Glutamatergic neuron (in vitro differentiated cells): ENCODE data around the gene TMEM140. TPM values are rescaled to one million over a fixed set of nuclear protein-coding genes. Genes with fewer than 3 reads are reported as not detected.

Experiments
- DNase-seq: peaks from one replicate; pipeline ENCODE4 v3.0.0; 2022
- H3K27ac Mint-ChIP-seq: one replicate; pipeline ENCODE4 v1.8.0; 2020; ENCODE audit warnings: mild to moderate bottlenecking, mixed read lengths, inconsistent platforms; ENCODE audit not compliant: unreplicated experiment
- H3K27me3 Mint-ChIP-seq: one replicate; pipeline ENCODE4 v1.8.0; 2020; ENCODE audit warnings: mild to moderate bottlenecking, moderate library complexity, mixed read lengths, inconsistent platforms; ENCODE audit not compliant: unreplicated experiment
- H3K36me3 Mint-ChIP-seq: one replicate; pipeline ENCODE4 v1.8.0; 2020; ENCODE audit warnings: mild to moderate bottlenecking, mixed read lengths, inconsistent platforms; ENCODE audit not compliant: unreplicated experiment
- H3K4me1 Mint-ChIP-seq: one replicate; pipeline ENCODE4 v1.8.0; 2020; ENCODE audit warnings: mild to moderate bottlenecking, low read depth, mixed read lengths, inconsistent platforms; ENCODE audit not compliant: unreplicated experiment
- H3K4me3 Mint-ChIP-seq: one replicate; pipeline ENCODE4 v1.8.0; 2020; ENCODE audit warnings: mild to moderate bottlenecking, mixed read lengths, inconsistent platforms; ENCODE audit not compliant: unreplicated experiment
- H3K9me3 Mint-ChIP-seq: one replicate; pipeline ENCODE4 v1.8.0; 2020; ENCODE audit warnings: mild to moderate bottlenecking, moderate library complexity, mixed read lengths, inconsistent platforms; ENCODE audit not compliant: unreplicated experiment
- long read RNA-seq: library from polyadenylated mRNA; unstranded; transcript quantifications from one replicate; pipeline ENCODE4 v2.0.0, GENCODE V29; 2020; ENCODE audit not compliant: unreplicated experiment
- total RNA-seq: library from RNA; stranded (reverse); fragmentation: NEBNext Ultra II Directional; extraction: Animal tissue kit (Norgen Biotek cat#: 25700); gene quantifications from one replicate; pipeline ENCODE4 v1.2.1, GENCODE V29; 2021; ENCODE audit not compliant: unreplicated experiment
- TF ChIP-seq, protein P1 (sequence below): fragments of 200-600 bp; sonication (generic); IDR thresholded peaks from one replicate; pipeline ENCODE4 v1.5.0; 2021; ENCODE audit not compliant: partially characterized antibody, unreplicated experiment

The TMEM140 gene
- not detected for total RNA-seq
- long read RNA-seq: 0 reads

DNA sequence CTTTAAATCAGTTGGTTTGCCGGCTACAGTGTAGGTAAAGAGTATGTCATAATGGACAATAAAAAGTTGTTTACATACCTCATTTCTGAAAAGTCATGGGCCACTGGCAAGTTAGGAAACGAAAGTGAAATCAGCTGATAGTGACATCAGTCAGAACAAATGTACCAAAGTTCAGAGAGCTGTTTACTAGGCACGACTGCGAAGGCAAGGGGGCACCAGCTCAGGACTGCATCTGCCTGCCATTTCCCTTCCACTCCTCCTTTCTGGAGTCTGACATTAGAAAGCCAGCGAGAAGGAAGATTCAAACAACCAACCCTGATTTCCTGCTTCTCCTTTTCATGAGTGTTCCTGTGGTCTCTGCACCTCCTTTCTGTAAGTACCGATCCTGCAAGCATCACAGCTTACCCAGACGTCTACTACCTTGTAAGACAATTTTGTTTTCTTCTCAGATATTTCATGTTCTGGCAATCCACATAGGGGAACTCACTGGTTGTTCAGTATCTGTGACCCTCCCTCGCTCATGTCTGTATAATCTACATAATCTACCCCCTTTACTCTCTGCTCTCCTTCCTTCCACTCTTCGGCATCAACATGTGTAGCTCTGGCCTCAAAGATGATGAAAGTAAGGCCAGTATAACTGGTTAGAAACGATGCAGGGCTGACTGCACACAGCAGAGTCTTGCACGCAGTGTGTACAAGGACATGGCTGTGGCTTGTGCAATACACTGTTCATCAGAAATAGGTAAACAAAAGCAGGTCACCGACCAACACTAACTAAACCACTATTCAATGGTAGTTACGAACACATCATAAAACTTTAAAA is at the start of gene TMEM140:
Gene TMEM140 (plus strand): TSS at position 174 of the 823 bp plus-strand sequence. CDS start 16,370 bp downstream, outside the sequence.
- H3K27ac Mint-ChIP-seq: no peak within 1 kb of the TSS
- DNase-seq: no peak
- no peaks in the 10 kb centered on the region for H3K36me3 Mint-ChIP-seq
- H3K4me1 Mint-ChIP-seq: no peaks in the 10 kb centered on the region
- TF ChIP-seq, protein P1, sequence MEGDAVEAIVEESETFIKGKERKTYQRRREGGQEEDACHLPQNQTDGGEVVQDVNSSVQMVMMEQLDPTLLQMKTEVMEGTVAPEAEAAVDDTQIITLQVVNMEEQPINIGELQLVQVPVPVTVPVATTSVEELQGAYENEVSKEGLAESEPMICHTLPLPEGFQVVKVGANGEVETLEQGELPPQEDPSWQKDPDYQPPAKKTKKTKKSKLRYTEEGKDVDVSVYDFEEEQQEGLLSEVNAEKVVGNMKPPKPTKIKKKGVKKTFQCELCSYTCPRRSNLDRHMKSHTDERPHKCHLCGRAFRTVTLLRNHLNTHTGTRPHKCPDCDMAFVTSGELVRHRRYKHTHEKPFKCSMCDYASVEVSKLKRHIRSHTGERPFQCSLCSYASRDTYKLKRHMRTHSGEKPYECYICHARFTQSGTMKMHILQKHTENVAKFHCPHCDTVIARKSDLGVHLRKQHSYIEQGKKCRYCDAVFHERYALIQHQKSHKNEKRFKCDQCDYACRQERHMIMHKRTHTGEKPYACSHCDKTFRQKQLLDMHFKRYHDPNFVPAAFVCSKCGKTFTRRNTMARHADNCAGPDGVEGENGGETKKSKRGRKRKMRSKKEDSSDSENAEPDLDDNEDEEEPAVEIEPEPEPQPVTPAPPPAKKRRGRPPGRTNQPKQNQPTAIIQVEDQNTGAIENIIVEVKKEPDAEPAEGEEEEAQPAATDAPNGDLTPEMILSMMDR: no peak
- no peaks in the 10 kb centered on the region for H3K9me3 Mint-ChIP-seq
- no peak within 1 kb of the TSS for H3K4me3 Mint-ChIP-seq
- H3K27me3 Mint-ChIP-seq: no peaks in the 10 kb centered on the region

DNA sequence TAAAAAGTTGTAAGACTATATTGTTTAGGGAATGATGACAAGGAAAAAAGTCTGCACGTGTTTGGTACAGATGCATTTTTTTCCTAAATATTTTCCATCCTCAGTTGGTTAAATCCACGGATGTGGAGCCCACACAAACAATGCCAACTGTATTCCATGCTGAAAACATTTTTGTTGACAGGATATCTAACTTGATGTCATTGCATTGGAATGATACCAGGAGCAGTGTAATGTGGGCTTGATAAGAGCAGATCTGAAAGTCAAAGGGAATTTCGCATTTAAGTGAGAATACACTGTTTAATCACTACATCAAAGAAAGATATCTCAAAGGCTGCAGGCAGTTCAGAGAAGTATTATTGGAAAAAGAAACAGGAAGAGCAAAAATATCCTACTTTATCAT is 49.5 kb upstream of the TMEM140 start:
- no peak for DNase-seq
- no peaks in the 10 kb centered on the region for H3K4me1 Mint-ChIP-seq
- H3K9me3 Mint-ChIP-seq: no peaks in the 10 kb centered on the region

DNA sequence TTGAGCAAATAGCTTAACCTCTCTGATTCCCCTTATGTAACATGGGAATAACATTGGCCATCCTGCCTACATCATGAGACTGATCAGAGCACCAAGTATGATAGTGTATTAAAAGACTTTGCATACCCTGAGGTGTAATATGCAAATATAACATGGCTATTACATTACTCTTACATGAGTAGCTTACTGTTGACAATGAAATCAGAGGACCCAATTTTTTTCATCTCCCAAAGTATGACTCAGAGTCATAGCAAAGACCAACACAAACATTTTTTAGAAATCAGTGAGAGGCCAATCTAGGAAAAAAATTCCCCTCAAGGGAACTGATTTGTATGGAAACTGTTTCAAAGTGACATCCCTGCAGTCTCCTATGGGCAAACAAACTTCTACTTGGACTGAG is 47.0 kb upstream of the TMEM140 start:
- no peak overlapping the region for H3K4me3 Mint-ChIP-seq
- DNase-seq: no peak
- TF ChIP-seq, protein P1: no peak
- H3K9me3 Mint-ChIP-seq: no peaks in the 10 kb centered on the region
- H3K4me1 Mint-ChIP-seq: no peaks in the 10 kb centered on the region
- H3K27me3 Mint-ChIP-seq: no peaks in the 10 kb centered on the region
- H3K27ac Mint-ChIP-seq: no peak overlapping the region
- H3K36me3 Mint-ChIP-seq: no peaks in the 10 kb centered on the region

More for the DNA sequence above, 49.5 kb upstream of the TMEM140 start:
- no peaks in the 10 kb centered on the region for H3K36me3 Mint-ChIP-seq
- TF ChIP-seq, protein P1: no peak
- H3K4me3 Mint-ChIP-seq: no peak overlapping the region
- H3K27me3 Mint-ChIP-seq: no peaks in the 10 kb centered on the region
- H3K27ac Mint-ChIP-seq: no peak overlapping the region

DNA sequence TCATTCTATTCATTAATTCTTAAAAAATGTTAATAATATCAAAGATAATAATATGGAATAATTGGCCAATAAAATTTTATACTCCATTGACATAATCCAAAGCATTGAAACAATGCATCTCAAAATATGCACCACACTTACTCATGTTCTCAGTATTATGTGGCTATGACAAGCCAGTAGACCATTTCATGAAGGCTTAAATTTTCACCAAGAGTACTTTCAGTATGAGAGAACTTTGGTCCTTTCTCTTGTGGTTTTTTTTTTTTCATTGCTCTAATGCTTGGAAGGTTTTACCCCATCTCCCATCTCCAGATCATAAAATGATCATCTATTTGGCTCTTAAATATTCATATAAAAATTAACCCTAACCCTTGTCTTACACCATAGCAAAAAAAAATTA is 45.5 kb upstream of the TMEM140 start:
- no peak overlapping the region for H3K4me3 Mint-ChIP-seq
- no peaks in the 10 kb centered on the region for H3K27me3 Mint-ChIP-seq
- no peaks in the 10 kb centered on the region for H3K36me3 Mint-ChIP-seq
- H3K4me1 Mint-ChIP-seq: no peaks in the 10 kb centered on the region
- H3K9me3 Mint-ChIP-seq: no peaks in the 10 kb centered on the region
- DNase-seq: no peak
- H3K27ac Mint-ChIP-seq: no peak overlapping the region
- TF ChIP-seq, protein P1: no peak

DNA sequence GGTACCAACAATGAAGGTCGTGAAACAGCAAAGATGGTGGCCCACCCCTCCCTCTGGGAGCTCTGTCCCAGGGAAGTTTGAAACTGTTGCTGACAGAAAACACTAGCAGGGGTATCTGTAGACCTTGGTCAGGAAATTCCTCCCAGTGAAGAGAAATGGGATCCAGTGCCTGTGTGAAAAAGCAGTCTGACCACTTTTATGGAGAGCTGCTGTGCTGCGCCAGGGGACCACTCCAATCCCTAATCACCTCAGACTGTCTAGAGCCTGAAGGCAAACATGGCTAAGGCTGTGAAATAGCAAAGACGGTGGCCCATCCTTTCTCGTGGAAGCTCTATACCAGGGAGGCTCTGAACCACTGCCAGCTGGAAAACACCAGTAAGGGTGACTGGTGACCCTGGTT is 38.3 kb upstream of the TMEM140 start:
- TF ChIP-seq, protein P1: no peak
- Mint-ChIP-seq H3K9me3 (no peaks in the 10 kb centered on the region), H3K4me1 (no peaks in the 10 kb centered on the region), H3K36me3 (no peaks in the 10 kb centered on the region), H3K4me3 (no peak overlapping the region), H3K27me3 (no peaks in the 10 kb centered on the region), H3K27ac (no peak overlapping the region)
- no peak for DNase-seq
